PC-9 (cell line): ENCODE measurements around the gene GHR.

ENCODE experiments used
- CTCF ChIP-seq: fragments of 200-600 bp; sonication (generic); conservative IDR thresholded peaks from 2 replicates; pipeline ENCODE4 v1.6.1; 2017; ENCODE audit warnings: mixed run types, antibody characterized with exemption, mild to moderate bottlenecking, moderate library complexity
- EZH2 ChIP-seq: fragments of 200-600 bp; sonication (generic); IDR thresholded peaks from 2 replicates; pipeline ENCODE4 v1.8.0; 2017; ENCODE audit warnings: antibody characterized with exemption, low read depth

GRCh38 chr5:42592401-42593140 lies 169.3 kb downstream of the GHR start:
- no peak for TF ChIP-seq EZH2
- TF ChIP-seq CTCF = no peak
